Activated CD8-positive, alpha-beta memory T cell treated with anti-CD3 and anti-CD28 coated beads, Interleukin-2, amount 50 U/mL, for 48 hours (primary cell): ENCODE results near the gene ERMAP.
"Not testable (repeated sequence)": the region's sequence is repeated elsewhere in the genome, so short reads cannot be mapped to it uniquely, and the experiment has no call there.

Experiments used
- DNase-seq: peaks from one replicate; pipeline ENCODE4 v3.0.0-alpha.2; 2020

ERMAP gene

DNA sequence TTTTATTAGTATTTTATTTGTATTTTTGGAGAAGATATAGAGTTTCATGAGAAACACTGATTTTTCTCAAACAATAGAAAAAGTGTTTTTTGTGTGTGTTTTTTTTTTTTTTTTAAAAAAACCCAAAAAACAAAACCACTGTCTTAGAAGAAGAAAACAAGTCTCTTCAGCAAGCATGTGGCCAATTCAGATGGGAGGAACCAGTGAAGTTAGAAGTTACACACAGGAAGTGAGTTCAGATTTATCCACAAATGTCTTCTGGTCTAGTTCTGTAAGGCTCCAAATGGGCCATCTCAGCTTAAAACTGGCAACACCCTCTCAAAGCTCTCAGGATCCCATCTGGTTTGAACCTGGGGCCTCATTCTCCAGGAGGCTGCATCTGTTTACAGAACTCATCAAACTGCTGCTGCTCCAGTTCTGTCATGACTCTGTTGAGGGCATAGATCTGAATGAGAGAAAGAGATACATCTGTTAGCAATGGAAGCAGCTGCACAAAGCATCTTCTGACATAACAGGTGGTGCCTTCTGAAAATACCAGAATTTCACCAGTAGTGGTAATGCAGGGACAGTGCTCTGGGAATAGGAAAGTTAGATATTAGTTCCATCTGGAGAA, 9.8 kb upstream of the ERMAP start:
- no peak for DNase-seq

DNA sequence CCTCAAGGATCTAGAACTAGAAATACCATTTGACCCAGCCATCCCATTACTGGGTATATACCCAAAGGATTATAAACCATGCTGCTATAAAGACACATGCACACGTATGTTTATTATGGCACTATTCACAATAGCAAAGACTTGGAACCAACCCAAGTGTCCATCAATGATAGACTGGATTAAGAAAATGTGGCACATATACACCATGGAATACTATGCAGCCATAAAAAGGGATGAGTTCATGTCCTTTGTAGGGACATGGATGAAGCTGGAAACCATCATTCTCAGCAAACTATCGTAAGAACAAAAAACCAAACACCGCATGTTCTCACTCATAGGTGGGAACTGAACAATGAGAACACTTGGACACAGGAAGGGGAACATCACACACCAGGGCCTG, 2.1 kb upstream of the ERMAP start:
- not testable (repeated sequence) for DNase-seq

DNA sequence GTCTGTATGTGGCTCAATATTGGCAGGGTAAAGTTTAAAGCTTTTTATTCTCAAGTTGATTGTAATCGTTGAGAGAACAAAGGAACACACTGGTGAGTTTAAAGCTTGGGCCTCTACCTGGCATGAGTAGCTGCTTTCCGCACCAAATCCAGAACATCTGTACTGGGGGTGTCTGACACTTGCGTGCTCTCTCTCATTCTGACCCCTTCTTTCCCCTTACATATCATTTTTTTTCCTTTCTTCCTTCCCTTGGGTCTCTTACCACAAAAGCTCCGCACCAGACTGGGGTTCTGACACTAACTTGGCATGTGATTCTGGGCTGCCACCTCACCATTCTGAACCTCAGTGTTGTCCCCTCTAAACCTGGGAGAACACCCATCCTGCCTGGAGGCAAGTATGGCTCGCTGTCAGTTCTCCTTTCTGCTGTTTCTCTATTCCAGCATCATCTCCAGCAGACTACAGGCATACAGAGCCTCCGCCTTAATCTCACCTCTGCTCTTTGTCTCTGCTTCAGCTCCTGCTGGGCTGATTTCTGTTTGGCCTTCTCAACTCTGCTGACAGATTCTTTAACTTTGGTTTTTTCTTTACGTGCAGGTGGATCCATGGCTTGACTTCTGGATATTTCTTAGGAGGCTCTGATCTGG, 859 bp upstream of the ERMAP start:
- DNase-seq = no peak

DNA sequence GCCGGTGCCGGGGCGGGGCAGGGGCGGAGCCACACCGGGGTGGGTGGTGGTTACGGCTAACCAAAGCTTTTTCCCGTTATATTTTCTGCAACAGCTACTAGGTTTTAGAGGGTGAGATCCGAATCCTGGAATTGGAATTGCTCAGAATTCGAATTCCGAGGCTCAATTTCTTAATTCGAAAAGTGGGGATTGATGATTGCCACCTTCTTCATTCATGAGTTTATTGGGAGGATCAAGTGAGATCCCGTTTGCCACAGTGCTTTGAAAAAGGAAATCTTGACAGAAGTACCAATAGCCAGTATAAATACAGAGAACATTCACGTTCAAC, 482 bp downstream of the ERMAP start:
- no peak for DNase-seq

DNA sequence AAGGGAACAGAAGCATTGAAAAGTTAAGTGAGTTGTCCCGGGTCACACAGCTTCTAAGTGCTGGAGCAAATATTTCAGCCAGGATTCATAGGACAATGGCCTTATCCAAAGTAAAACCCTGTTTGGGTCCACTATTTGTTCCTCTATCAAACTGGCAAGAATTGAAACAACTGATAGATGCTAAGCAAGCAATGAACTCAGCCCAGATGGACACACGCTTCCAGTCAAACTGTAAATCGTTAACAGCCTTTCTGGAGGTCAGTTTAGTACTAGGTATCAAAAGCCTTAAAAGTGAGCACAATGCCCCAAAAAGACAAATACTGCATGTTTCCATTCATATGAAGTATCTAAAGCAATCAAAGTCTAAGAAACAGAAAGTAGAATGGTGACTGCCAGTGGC, 1.1 kb downstream of the ERMAP start:
- no peak for DNase-seq

DNA sequence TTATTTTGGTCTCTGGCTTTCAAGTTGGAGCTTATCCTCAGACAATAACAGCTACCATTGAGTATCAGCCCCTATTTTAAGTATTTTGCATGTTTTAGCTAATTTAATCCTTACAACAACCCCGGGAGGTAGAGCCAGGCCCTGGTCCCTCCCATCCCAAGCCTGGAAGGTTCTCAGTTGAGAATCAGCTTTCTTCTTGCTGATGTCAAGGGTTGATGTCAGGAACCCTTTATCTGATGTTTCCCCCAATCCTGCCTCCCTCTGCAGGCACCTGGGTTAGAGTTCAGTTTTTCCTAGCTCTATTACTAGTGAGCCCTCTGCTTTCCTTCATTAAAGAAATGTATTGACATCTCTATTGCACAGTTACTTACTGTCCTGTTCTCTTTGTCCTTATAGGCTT, 3.9 kb downstream of the ERMAP start:
- DNase-seq = no peak

DNA sequence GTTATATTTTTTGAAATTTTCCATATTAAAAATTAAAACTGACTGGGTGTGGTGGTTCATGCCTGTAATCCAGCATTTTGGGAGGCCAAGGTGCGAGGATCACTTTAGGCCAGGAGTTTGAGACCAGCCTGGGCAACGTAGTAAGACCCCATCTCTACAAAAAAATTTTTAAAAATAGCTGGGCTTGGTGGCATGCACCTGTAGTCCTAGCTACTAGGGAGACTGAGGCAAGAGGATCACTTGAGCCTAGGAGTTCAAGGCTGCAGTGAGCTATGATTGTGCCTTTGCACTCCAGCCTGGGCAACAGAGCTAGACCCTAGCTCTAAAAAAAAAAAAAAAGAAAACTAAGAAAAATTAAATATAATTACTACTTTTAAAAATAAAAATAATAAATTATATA, 4.8 kb downstream of the ERMAP start:
- no peak for DNase-seq

DNA sequence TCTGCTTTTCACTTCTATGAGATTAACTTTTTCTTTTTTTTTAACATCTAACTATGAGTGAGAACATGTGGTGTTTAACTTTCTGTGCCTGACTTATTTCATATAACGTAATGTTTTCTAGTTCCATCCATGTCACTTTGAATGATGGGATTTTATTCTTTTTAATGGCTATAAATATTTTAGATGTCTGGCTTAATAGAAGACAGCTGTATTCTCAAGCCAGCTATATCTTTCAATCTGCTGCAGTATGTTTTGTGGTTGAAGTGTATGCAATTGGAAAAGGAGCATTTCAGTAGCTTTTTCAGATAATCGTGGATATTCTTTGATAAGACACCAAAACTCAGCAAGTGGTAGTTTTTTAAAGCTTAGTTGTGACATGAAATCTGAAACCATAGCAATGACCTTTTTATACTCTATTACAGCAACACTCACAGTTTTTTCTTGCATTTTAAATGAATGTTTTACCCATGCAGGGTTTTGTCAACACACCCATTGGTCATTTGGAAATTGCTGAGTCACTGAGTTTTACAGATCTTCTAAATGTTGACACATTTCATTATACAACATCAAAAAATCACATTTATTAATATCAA, 6.0 kb downstream of the ERMAP start:
- DNase-seq = no peak

DNA sequence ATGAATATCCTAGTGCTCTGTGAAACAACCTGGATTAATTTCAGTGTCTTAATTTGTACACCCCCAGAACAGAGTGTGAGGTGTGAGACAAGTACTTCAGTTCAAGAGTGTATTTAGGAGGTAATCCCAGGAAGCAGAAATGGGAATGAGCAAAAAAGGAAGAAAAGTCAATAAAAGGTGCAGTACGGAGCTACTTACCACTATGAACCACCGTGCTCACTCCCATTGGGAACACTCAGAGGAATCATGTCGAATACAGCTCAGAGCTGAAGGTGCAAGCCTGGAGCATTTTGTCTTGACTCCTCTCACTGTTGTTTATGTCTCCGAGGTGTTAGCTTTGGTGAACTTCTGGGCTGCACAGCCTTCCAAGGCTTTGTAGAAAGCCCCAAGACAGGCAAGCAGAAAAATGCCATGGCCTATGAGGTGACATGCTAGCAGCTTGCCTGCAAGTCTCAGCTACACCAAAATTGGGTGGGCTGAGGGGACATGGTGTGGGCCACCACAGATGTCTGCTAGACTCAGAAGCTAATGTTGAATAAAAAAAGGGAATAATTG, 7.6 kb downstream of the ERMAP start:
- DNase-seq = no peak

DNA sequence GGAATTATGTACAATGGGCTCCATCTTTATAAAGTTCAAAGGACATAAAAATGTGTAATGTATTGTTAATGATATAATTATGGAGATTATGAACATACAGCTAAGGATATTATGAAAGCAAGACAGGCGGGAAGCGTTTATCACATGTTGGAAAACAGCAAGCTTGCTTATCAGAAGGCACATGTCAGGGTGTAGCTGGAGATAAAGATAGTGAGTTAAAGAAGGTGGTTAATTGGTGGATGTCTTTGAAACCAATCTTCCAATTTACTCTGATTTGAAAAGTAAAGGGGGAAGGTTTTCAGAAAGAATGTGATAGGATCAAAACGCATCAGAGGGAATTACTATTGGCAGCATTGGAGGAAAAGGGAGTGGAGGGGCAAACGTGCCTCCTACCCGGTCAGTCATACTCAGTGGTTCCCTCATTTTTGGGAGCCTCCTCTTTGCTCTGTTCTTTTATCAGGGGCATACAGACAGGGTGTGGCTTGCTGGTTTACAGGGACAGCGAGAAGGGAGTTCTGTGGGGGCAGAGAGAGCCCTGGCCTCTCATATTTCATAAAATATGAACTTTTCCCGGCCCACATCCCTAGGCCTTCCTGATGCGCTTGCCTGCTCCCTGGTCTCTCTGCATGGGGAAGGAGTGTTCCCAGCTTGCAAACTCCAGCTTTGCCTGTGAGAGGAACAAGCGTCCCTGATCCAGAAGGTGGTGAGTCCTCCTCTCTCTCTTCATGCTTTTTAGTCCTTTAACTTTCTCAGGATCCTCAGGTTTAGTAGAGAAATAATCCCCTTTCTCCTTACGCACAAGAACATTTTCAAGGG, 8.3 kb downstream of the ERMAP start:
- DNase-seq = no peak

DNA sequence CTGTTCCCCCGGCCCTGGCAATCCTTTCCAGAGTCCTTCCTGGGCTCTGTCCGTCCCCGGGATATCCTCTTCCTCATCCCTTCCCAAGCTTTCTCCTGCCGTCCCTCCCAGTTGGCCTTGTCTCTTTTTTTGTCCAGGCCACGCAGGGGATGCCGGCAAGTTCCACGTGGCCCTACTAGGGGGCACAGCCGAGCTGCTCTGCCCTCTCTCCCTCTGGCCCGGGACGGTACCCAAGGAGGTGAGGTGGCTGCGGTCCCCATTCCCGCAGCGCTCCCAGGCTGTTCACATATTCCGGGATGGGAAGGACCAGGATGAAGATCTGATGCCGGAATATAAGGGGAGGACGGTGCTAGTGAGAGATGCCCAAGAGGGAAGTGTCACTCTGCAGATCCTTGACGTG, 13.7 kb downstream of the ERMAP start:
- no peak for DNase-seq

DNA sequence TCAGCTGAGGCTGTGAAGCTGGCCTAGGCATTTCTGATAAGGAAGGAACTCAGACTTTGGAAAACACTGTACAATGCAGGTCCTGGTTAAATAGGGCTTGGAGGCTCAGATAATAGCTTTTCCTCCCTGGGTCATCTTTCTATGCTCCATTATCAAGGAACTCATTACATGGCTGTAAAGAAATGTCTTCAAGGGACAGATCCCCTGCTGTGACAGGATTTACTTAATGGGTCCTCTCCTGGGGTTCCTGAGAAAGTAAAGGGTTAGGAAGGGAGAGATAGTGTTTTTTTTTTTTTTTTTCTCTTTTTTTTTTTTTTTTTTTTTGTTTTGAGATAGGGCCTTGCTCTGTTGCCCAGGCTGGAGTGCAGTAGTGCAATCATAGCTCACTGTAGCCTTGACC, 14.4 kb downstream of the ERMAP start:
- DNase-seq = no peak

DNA sequence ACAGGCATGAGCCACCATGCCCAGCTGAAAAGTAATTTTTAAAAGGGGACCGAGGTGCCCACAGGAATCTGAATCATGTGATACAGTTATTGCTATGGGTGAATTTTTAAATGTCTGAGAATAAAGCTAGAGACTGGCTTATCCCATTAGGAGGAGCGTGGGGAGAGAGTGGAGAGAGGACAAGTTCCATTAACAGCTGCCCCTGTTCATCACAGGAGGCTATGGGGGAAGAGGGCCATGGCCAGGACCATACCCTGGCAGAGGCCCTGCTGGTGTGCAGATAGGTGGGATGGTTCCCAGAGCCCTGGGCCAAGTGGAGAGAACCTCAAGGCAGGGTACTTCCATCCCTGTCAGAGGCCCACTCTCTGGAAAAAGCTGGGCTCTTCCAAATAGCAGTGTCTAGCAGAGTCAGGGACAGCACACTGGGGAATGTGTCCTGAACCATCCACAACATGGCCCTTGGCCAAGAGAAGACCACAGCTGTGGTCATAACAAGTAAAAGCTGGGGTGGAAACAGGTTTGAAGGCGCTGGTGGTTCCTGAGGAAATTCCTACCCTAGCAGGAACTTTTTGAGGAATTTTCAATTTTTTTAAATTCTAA, 15.8 kb downstream of the ERMAP start:
- DNase-seq = no peak

DNA sequence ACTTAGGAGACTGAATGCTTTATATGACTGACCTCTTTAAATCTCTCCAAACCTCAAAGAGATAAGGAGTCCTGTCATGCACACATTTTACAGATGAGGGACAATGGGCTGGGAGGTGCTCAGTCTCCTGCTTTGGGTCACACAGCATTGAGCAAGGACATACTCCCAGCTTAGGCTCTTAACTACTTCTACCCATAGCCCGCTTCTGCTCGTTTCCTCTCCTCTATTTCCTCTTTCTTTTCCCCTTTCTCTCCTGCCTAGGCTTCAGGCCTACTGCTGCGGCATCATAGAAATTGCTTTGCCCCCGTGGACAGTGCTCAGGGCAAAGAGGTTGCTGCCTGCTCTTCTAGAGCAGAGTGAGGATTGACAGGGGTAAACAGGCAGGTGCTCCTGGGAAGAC, 17.1 kb downstream of the ERMAP start:
- no peak for DNase-seq

DNA sequence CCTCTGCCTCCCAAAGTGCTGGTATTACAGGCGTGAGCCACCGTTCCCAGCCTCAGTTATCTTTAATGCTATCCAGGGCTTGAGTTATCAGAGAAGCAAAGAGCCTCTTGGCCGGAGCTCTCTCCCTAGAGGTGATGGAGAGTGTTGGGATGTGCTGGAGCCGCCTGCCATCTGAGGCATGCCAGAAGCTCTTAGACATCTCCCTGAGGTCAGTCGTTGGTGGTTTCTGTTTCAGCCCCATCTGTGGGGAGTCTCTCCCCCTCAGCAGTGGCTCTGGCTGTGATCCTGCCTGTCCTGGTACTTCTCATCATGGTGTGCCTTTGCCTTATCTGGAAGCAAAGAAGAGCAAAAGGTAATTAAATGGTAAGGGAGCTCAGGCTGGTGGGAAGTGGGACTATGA, 17.9 kb downstream of the ERMAP start:
- DNase-seq = no peak

DNA sequence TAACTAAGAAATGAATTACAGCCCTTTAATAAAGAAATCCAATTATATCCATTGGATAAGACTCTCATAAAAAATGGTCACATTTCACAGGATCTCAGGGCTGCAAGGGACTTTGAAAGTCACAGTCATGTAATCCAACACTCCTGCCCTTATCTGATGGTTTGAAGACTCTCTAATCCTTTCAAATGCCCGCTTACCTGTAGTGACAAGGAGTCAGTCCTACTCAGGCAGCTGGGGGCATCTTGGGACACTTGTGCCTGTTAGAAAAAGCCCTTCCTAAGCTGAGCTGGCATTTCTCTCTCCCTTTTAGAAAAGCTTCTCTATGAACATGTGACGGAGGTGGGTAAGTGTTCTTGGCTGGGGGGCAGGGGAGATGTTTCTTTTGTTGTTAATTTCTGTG, 18.5 kb downstream of the ERMAP start:
- DNase-seq = no peak

DNA sequence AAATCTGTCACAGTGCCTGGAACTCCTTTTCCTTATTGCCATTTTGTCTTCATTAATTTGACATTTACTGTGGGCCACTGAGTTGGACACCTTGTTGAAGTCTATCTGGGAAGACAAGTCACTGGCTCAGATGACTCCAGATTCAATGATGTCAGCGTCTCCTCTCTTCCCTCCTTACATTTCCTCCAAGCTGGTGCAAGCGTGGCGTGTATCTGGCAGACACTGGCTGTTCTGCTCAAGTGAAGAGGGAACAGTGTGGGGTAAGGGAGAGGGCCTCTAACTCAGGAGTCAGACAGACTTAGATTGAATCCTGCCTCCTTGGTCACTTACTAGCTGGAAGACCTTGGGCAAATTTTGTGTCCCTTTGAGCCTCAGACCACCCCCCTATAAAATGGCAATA, 20.8 kb downstream of the ERMAP start:
- no peak for DNase-seq

DNA sequence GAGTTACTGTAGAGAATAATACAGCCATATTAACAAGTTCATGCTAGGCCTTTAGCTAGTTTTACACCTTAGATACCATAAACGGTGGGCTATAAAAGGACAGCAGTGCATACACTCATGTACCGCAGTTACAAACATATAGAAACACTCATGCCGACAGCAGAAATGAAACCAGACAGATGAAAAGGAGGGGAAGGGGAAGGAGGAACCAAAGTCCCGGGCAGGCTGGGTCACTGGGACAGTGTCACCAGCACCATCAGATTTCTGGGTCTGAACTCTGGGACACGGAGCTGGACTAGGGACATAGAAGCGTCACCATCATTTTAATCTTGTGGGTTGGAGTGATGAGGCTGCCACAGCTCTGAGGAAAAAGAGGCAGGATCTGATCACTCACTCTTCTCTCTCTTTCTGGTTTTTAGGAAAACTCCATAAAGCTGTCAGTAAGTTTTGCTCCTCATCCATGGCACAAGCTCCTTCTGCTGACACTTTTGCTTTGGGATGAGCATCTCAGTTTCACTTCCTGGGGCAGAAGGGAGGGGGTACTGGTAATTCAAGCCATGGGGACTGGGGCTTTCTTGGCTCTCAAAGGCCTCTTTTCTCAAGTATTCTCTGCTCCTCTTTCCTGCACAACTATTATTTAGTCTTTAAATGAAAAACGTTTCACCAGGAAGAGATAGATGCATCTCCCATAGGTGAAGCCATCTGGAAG, 21.7 kb downstream of the ERMAP start:
- no peak for DNase-seq

DNA sequence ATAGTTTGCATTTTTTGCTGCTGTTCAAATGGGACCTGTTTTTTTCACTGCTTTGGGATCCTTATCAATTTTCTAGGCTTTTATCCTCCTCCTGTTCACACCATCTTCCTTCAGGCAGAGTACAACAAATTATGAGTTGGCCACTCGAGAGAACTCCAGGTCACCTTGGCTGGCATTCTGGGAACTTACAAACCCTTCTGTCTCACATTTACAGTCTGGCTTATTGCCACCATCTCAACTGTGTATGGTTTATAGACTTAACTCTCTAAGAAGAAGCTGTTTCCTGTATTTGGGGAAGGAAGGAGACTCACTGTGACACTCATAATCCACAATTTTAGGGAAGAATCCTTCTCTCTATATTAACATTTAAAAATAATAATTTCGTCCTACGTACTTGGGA, 24.1 kb downstream of the ERMAP start:
- no peak for DNase-seq

DNA sequence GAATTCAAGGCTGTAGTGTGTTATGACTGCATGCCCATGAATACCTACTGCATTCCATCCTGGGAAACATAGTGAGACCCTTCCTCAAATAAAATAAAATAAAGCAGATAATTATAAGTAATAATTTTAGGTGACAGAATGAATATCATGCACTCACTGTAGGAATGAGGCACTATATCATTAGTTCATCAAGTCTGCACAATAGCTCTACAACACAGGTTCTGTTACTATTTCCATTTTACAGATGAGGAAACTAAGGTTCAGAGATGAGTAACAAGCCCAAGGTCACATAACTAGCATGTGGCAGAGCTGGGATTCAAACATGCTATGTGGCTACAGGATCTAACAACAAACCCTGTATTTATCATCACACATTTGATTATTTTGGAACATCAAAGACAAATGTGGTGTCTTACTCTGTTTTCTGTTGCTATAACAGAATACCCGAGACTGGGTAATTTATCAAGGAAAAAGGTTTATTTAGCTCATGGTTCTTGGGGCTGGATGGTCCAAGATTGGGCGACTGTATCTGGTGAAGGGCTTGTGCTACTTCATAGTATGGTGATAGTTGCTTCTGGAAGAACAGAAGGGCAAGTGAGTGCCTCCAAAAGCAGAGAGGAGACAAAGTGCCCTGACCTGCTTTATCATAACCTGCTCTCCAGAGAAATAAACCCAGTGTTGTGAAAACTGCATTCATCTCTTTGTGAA, 24.7 kb downstream of the ERMAP start:
- DNase-seq = no peak

DNA sequence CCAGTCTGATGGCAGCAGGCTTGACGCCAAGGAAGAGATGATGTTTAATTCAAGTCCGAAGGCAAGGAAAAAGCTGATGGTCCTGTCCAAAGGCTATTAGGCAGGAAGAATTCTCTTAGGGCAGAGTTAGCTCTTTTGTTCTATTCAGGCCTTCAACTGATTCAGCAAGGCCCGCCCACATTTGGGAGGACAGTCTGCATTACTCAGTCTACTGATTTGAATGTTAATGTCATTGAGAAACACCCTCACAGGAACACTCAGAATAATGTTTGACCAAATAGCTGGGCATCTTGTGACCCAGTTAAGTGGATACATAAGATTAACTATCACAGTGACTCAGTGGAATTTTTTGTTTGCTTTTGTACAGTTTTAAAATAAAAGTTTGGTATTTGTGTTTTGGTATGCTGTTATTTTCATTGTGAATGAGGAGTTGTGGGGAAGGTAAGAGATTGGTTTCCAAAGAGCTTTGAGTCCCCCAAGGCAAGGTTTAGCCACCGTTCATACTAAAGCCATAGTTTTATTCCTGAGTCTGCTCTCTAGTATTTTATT, 27.7 kb downstream of the ERMAP start:
- DNase-seq = no peak

DNA sequence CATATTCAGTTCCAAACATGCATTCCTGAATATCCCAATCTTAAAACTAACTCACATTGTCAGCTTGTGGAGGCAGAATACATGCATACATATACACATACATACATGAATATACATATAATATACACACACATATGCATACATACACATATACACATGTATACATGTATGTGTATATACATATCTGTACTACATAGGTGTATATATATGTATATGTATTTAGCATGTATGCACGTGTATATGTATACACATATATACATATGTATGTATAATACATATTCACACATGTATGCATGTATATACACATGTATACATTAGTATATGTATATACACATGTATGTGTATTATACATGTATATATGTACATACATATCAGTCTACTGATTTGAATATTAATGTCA, 28.3 kb downstream of the ERMAP start:
- DNase-seq = no peak
